A172 (cell line): ENCODE measurements around the gene SETBP1. TPM values are rescaled to one million over a fixed set of nuclear protein-coding genes. Genes with fewer than 3 reads are reported as not detected.

Experiments
- DNase-seq: peaks from one replicate; pipeline ENCODE4 v3.0.0-alpha.2; 2015; ENCODE audit warnings: low spot score
- total RNA-seq: library from RNA; depleted of rRNA; stranded (reverse); fragments of >200 nt; shearing (Covaris generic); gene quantifications from 2 replicates; pipeline ENCODE4 v1.2.3, GENCODE V29; 2014

The SETBP1 gene
- total RNA-seq, 1 experiment from 2014 or later: 0.10 TPM

GRCh38 chr18:45066886-45067285 lies 386.2 kb downstream of the SETBP1 start:
- DNase-seq: no peak

- no peak for DNase-seq
Measured at GRCh38 chr18:45068400-45069094, 387.9 kb downstream of the SETBP1 start.

- DNase-seq: no peak
Measured at GRCh38 chr18:45069546-45069945, 388.9 kb downstream of the SETBP1 start.

GRCh38 chr18:45071956-45072355 lies 391.3 kb downstream of the SETBP1 start:
- no peak for DNase-seq

- no peak for DNase-seq
Measured at GRCh38 chr18:45073556-45073955, 392.9 kb downstream of the SETBP1 start.

- no peak for DNase-seq
Measured at GRCh38 chr18:45081566-45082181, 401.0 kb downstream of the SETBP1 start.

GRCh38 chr18:45083226-45083855 lies 402.7 kb downstream of the SETBP1 start:
- no peak for DNase-seq

- no peak for DNase-seq
Measured at GRCh38 chr18:45084206-45084605, 403.5 kb downstream of the SETBP1 start.

- DNase-seq: no peak
Measured at GRCh38 chr18:45085916-45086624, 405.4 kb downstream of the SETBP1 start.

- DNase-seq: no peak
Measured at GRCh38 chr18:45086777-45087176, 406.1 kb downstream of the SETBP1 start.

GRCh38 chr18:45090526-45091140 lies 409.9 kb downstream of the SETBP1 start:
- DNase-seq: no peak

- no peak for DNase-seq
Measured at GRCh38 chr18:45100321-45101105, 419.8 kb downstream of the SETBP1 start.

GRCh38 chr18:45102126-45102525 lies 421.4 kb downstream of the SETBP1 start:
- no peak for DNase-seq

- DNase-seq: no peak
Measured at GRCh38 chr18:45102863-45103262, 422.2 kb downstream of the SETBP1 start.

- no peak for DNase-seq
Measured at GRCh38 chr18:45103319-45104048, 422.8 kb downstream of the SETBP1 start.

- no peak for DNase-seq
Measured at GRCh38 chr18:45104049-45104395, 423.3 kb downstream of the SETBP1 start.

- DNase-seq: peak; percentile 51
Measured at GRCh38 chr18:45106331-45106774, 425.7 kb downstream of the SETBP1 start.

GRCh38 chr18:45107425-45107824 lies 426.7 kb downstream of the SETBP1 start:
- DNase-seq: no peak

- DNase-seq: no peak
Measured at GRCh38 chr18:45108754-45109153, 428.1 kb downstream of the SETBP1 start.

- DNase-seq: no peak
Measured at GRCh38 chr18:45109271-45109670, 428.6 kb downstream of the SETBP1 start.

- DNase-seq: no peak
Measured at GRCh38 chr18:45109706-45110105, 429.0 kb downstream of the SETBP1 start.
